Neural progenitor cell (in vitro differentiated cells): ENCODE data around the gene LRP1B.

Experiments
- EZH2 ChIP-seq: fragments of 200-600 bp; sonication (generic); IDR thresholded peaks from 2 replicates; pipeline ENCODE4 v1.6.1; 2017; ENCODE audit warnings: antibody characterized with exemption, mild to moderate bottlenecking, moderate library complexity
- EZH2phosphoT487 ChIP-seq: fragments of 200-600 bp; sonication (generic); IDR thresholded peaks from 2 replicates; pipeline ENCODE4 v1.6.1; 2017; ENCODE audit warnings: antibody characterized with exemption
- TF ChIP-seq, protein P1 (sequence below): fragments of 200-600 bp; sonication (generic); IDR thresholded peaks from 2 replicates; pipeline ENCODE4 v1.5.1; 2017; ENCODE audit warnings: antibody characterized with exemption, mild to moderate bottlenecking

DNA sequence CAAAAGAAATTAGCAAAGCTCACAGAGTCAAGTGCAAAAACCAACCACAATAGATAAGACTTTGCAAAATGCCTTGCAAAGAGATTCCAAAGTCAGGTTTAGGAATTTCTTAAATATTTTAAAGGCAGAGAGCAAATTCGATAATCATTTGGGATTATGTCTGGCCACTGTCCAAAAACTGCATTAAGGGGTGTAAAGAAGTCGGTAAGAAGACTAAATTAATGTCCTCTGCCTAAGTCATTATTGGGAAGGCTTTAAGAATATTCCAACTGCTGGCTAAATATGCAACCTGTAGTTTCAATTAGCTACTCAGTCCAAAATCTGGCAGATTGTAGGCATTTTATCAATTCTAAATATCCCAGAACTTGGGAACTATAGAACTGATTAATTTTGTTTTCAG is 13.7 kb upstream of the LRP1B start:
- no peak for TF ChIP-seq EZH2phosphoT487
- TF ChIP-seq EZH2: no peak
- TF ChIP-seq, protein P1, sequence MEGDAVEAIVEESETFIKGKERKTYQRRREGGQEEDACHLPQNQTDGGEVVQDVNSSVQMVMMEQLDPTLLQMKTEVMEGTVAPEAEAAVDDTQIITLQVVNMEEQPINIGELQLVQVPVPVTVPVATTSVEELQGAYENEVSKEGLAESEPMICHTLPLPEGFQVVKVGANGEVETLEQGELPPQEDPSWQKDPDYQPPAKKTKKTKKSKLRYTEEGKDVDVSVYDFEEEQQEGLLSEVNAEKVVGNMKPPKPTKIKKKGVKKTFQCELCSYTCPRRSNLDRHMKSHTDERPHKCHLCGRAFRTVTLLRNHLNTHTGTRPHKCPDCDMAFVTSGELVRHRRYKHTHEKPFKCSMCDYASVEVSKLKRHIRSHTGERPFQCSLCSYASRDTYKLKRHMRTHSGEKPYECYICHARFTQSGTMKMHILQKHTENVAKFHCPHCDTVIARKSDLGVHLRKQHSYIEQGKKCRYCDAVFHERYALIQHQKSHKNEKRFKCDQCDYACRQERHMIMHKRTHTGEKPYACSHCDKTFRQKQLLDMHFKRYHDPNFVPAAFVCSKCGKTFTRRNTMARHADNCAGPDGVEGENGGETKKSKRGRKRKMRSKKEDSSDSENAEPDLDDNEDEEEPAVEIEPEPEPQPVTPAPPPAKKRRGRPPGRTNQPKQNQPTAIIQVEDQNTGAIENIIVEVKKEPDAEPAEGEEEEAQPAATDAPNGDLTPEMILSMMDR: no peak
